OCI-LY7 (cell line): ENCODE measurements around the gene RFPL4AL1. TPM values are rescaled to one million over a fixed set of nuclear protein-coding genes. Genes with fewer than 3 reads are reported as not detected.
"Not testable (repeated sequence)": the region's sequence is repeated elsewhere in the genome, so short reads cannot be mapped to it uniquely, and the experiment has no call there.

Experiments used
- Bru-seq: library from RNA; stranded (reverse); fragments of 400-500 nt; gene quantifications from one replicate; lab custom pipeline; 2021; lab: Mats Ljungman, UMichigan
- BruChase-seq, 2 experiments: library from RNA; stranded (reverse); fragments of 400-500 nt; gene quantifications; one replicate each; lab custom pipeline; 2021; lab: Mats Ljungman, UMichigan
- BruUV-seq: library from RNA; stranded (reverse); fragments of 400-500 nt; replicated peaks from 2 replicates; lab custom pipeline; 2021; lab: Mats Ljungman, UMichigan
- CTCF ChIA-PET: fragments of 300-600 bp; sonication (Branson Sonifier 250); formaldehyde crosslinking; loops from one replicate; lab custom pipeline; 2022; ENCODE audit warnings: antibody characterized with exemption; ENCODE audit not compliant: unreplicated experiment; lab: Charles Lee
- POLR2A ChIA-PET: fragments of 300-600 bp; sonication (Branson Sonifier 250); formaldehyde crosslinking; loops from one replicate; lab custom pipeline; 2022; ENCODE audit warnings: antibody characterized with exemption; lab: Charles Lee
- DNase-seq: peaks from one replicate; pipeline ENCODE4 v3.0.0-alpha.2; 2015; ENCODE audit warnings: low spot score
- H2AFZ ChIP-seq: fragments of 200-600 bp; sonication (generic), shearing (Covaris generic); 2 replicates; pipeline ENCODE4 v1.6.1; 2014; ENCODE audit warnings: mild to moderate bottlenecking, antibody characterized with exemption, low read length, moderate library complexity
- H3K27ac ChIP-seq: fragments of 200-600 bp; sonication (generic); 2 replicates; pipeline ENCODE4 v1.5.1; 2014; ENCODE audit warnings: mixed run types, low read depth, mild to moderate bottlenecking, moderate library complexity, low read length, inconsistent platforms; ENCODE audit not compliant: poor library complexity, severe bottlenecking
- H3K36me3 ChIP-seq: fragments of 200-600 bp; sonication (generic); 2 replicates; pipeline ENCODE4 v1.6.1; 2014; ENCODE audit warnings: mild to moderate bottlenecking, antibody characterized with exemption, low read length, moderate library complexity, mixed read lengths; ENCODE audit not compliant: insufficient read depth
- H3K4me1 ChIP-seq: fragments of 200-600 bp; sonication (generic); 2 replicates; pipeline ENCODE4 v1.5.1; 2014; ENCODE audit warnings: mild to moderate bottlenecking, low read length; ENCODE audit not compliant: insufficient read depth, poor library complexity, severe bottlenecking
- H3K4me2 ChIP-seq: fragments of 200-600 bp; sonication (generic); 2 replicates; pipeline ENCODE4 v1.6.1; 2014; ENCODE audit warnings: mild to moderate bottlenecking, low read length
- H3K4me3 ChIP-seq: fragments of 200-600 bp; sonication (generic); 2 replicates; pipeline ENCODE4 v1.5.1; 2014; ENCODE audit warnings: mild to moderate bottlenecking, low read depth, low read length; ENCODE audit not compliant: poor library complexity, severe bottlenecking
- H3K79me2 ChIP-seq: fragments of 200-600 bp; sonication (generic); 2 replicates; pipeline ENCODE4 v1.6.1; 2016; ENCODE audit warnings: low read depth, mild to moderate bottlenecking, low read length, moderate library complexity, mixed read lengths; ENCODE audit not compliant: insufficient read depth
- H3K9me2 ChIP-seq: fragments of 200-600 bp; sonication (generic); 2 replicates; pipeline ENCODE4 v1.6.1; 2016; ENCODE audit warnings: mild to moderate bottlenecking, low read length, mixed read lengths; ENCODE audit not compliant: insufficient read depth
- H3K9me3 ChIP-seq: fragments of 200-600 bp; sonication (generic); 2 replicates; pipeline ENCODE4 v1.6.1; 2014; ENCODE audit warnings: mild to moderate bottlenecking, mixed run types, low read length, mixed read lengths
- H4K20me1 ChIP-seq: fragments of 200-600 bp; sonication (generic); 2 replicates; pipeline ENCODE4 v1.6.1; 2014; ENCODE audit warnings: mild to moderate bottlenecking, antibody characterized with exemption, low read length, moderate library complexity, mixed read lengths; ENCODE audit not compliant: insufficient read depth
- EZH2phosphoT487 ChIP-seq: fragments of 200-600 bp; sonication (generic); IDR thresholded peaks from 2 replicates; pipeline ENCODE4 v1.6.1; 2018; ENCODE audit warnings: low read depth, borderline replicate concordance, mild to moderate bottlenecking, mixed run types, antibody characterized with exemption, low read length, moderate library complexity, mixed read lengths
- intact Hi-C: fragments of 100-400 bp; cut with micrococcal nuclease; formaldehyde crosslinking; loops from one replicate; pipeline ENCODE4 v1.10.0; 2022; ENCODE audit not compliant: unreplicated experiment
- long read RNA-seq: library from polyadenylated mRNA; stranded (forward); transcript quantifications from one replicate; pipeline ENCODE4 v2.0.0, GENCODE V29; 2022
- total RNA-seq, 2 experiments: library from RNA; depleted of rRNA in 1 of 2; stranded (reverse); fragments of >200 nt in 1 of 2; shearing (Covaris generic) in 1 of 2; gene quantifications; 2 replicates each; pipeline ENCODE4 v1.2.3, GENCODE V29; 2014 to 2022
- TF ChIP-seq, protein P1 (sequence below): fragments of 200-600 bp; sonication (generic); conservative IDR thresholded peaks from 2 replicates; pipeline ENCODE4 v1.5.1; 2014; ENCODE audit warnings: mild to moderate bottlenecking, antibody characterized with exemption, low read length, moderate library complexity, mixed read lengths

Gene RFPL4AL1
- total RNA-seq (2014; rRNA removed; shearing (Covaris generic)) (not detected in 2 replicates), total RNA-seq (2022) (not detected in 2 replicates), Bru-seq, nascent RNA (not detected), BruChase-seq, experiment 1, labeled RNA remaining after a 6-hour chase (not detected), BruChase-seq, experiment 2, labeled RNA remaining after a 2-hour chase (not detected)
- long read RNA-seq, result 0 reads

GRCh38 chr19:55768818-55769217 lies at the start of gene RFPL4AL1:
Gene RFPL4AL1 (plus strand): TSS chr19:55769118. CDS start chr19:55771805, 2,687 bp downstream.
- CTCF ChIA-PET, H3K36me3 ChIP-seq, H3K4me2 ChIP-seq, H3K27ac ChIP-seq, H3K4me3 ChIP-seq, H3K79me2 ChIP-seq, DNase-seq, H3K9me3 ChIP-seq, H3K9me2 ChIP-seq, H4K20me1 ChIP-seq, intact Hi-C loops, POLR2A ChIA-PET, BruUV-seq, H3K4me1 ChIP-seq, H2AFZ ChIP-seq: not testable (repeated sequence)

DNA sequence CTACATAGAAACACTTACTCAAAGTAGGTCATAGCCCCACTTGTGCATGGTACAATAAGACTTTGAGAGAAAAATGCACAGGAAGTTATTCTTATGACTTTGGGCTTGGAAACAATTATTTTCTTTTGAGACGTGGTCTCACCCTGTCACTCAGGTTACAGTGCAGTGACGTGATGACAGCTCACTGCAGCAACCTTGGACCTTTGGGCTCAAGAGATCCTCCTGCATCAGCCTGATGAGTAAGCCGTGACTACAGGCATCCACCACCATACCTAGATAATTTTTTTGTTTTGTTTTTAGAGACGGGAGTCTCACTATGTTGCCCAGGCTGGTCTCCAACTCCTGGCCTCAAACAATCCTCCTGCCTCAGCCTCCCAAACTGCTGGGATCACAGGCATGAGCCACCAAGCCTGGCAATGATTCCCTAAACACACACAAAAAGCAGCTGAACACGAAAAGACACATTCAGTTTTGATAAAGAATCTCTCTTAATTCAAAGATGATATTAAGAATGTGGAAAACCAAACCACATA lies 48.6 kb upstream of the RFPL4AL1 start:
- H3K36me3 ChIP-seq, result no peaks in the 10 kb centered on the region
- no peaks in the 10 kb centered on the region for H3K9me2 ChIP-seq
- POLR2A ChIA-PET, result no interaction called here
- H2AFZ ChIP-seq, result no peak overlapping the region
- H3K79me2 ChIP-seq, result no peaks in the 10 kb centered on the region
- H3K4me3 ChIP-seq, result no peak overlapping the region
- H3K4me2 ChIP-seq, result no peak overlapping the region
- TF ChIP-seq EZH2phosphoT487, result no peak
- TF ChIP-seq, protein P1, sequence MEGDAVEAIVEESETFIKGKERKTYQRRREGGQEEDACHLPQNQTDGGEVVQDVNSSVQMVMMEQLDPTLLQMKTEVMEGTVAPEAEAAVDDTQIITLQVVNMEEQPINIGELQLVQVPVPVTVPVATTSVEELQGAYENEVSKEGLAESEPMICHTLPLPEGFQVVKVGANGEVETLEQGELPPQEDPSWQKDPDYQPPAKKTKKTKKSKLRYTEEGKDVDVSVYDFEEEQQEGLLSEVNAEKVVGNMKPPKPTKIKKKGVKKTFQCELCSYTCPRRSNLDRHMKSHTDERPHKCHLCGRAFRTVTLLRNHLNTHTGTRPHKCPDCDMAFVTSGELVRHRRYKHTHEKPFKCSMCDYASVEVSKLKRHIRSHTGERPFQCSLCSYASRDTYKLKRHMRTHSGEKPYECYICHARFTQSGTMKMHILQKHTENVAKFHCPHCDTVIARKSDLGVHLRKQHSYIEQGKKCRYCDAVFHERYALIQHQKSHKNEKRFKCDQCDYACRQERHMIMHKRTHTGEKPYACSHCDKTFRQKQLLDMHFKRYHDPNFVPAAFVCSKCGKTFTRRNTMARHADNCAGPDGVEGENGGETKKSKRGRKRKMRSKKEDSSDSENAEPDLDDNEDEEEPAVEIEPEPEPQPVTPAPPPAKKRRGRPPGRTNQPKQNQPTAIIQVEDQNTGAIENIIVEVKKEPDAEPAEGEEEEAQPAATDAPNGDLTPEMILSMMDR, result no peak
- BruUV-seq, result no TSS peak
- peaks cover 10% of the 10 kb centered on the region; the same call in 1 of the 2 replicates for H3K9me3 ChIP-seq
- DNase-seq, result no peak
- no peaks in the 10 kb centered on the region for H4K20me1 ChIP-seq
- H3K4me1 ChIP-seq, result no peaks in the 10 kb centered on the region
- CTCF ChIA-PET, result no interaction called here
- H3K27ac ChIP-seq, result no peak overlapping the region
- intact Hi-C loops, result no loop called here

DNA sequence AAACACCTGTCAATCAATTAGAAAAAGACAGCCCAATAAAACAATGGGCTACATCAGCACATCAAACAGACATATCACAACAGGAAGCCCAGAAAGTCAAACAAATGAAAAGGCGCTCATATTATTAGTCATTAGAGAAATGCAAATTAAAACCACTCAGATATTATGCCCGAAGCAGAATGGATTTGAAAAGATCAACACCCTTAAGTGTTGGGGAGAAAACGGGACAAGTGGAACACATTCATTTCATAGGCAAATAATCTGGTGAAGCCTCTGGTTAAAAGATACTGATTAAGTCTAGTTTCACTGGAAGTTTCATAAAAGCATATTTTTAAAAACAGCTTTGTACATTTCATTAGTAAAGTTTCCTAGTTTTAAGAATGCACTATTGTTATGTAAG lies 48.1 kb upstream of the RFPL4AL1 start:
- no TSS peak for BruUV-seq
- Histone ChIP-seq H3K36me3 (no peaks in the 10 kb centered on the region), H2AFZ (no peak overlapping the region), H3K9me3 (peaks cover 10% of the 10 kb centered on the region; the same call in 1 of the 2 replicates), H3K27ac (no peak overlapping the region), H3K4me3 (no peak overlapping the region), H3K4me1 (no peaks in the 10 kb centered on the region), H4K20me1 (no peaks in the 10 kb centered on the region), H3K79me2 (no peaks in the 10 kb centered on the region), H3K9me2 (no peaks in the 10 kb centered on the region), H3K4me2 (no peak overlapping the region)
- POLR2A ChIA-PET, result no interaction called here
- TF ChIP-seq EZH2phosphoT487, result no peak
- TF ChIP-seq, protein P1, result no peak
- intact Hi-C loops, result no loop called here
- CTCF ChIA-PET, result no interaction called here
- no peak for DNase-seq
